HEK293 (cell line): ENCODE measurements around the gene KIR2DL4.
"Not testable (repeated sequence)": the region's sequence is repeated elsewhere in the genome, so short reads cannot be mapped to it uniquely, and the experiment has no call there.

ENCODE experiments used
- ATF2 ChIP-seq: fragments of 450-650 bp; formaldehyde crosslinking; IDR thresholded peaks from 2 replicates; pipeline ENCODE4 v1.5.1; 2016; ENCODE audit warnings: missing biosample characterization, missing genetic modification characterization, low read depth
- CTCF ChIP-seq: fragments of 450-650 bp; formaldehyde crosslinking; IDR thresholded peaks from 2 replicates; pipeline ENCODE4 v1.5.1; 2016; ENCODE audit warnings: missing biosample characterization, missing genetic modification characterization
- GLIS2 ChIP-seq: fragments of 450-650 bp; formaldehyde crosslinking; IDR thresholded peaks from 2 replicates; pipeline ENCODE4 v1.5.1; 2016; ENCODE audit warnings: missing biosample characterization, missing genetic modification characterization
- HOXD13 ChIP-seq: sonication (generic); formaldehyde crosslinking; IDR thresholded peaks from 2 replicates; pipeline ENCODE4 v1.8.0; 2022; ENCODE audit warnings: missing genetic modification reagents, borderline replicate concordance
- KLF10 ChIP-seq: fragments of 450-650 bp; IDR thresholded peaks from 2 replicates; pipeline ENCODE4 v1.5.1; 2018; ENCODE audit warnings: missing biosample characterization, mild to moderate bottlenecking, missing genetic modification characterization
- REST ChIP-seq: fragments of 450-650 bp; formaldehyde crosslinking; IDR thresholded peaks from 2 replicates; pipeline ENCODE4 v1.5.1; 2016; ENCODE audit warnings: missing biosample characterization, missing genetic modification characterization
- ZBTB1 ChIP-seq: fragments of 450-650 bp; formaldehyde crosslinking; IDR thresholded peaks from 2 replicates; pipeline ENCODE4 v1.5.1; 2016; ENCODE audit warnings: missing biosample characterization, missing genetic modification characterization
- ZBTB26 ChIP-seq: fragments of 450-650 bp; formaldehyde crosslinking; optimal IDR thresholded peaks from 2 replicates; pipeline ENCODE3; 2016; ENCODE audit warnings: missing biosample characterization, mild to moderate bottlenecking, missing genetic modification characterization
- ZNF302 ChIP-seq: fragments of 450-650 bp; formaldehyde crosslinking; IDR thresholded peaks from 2 replicates; pipeline ENCODE4 v1.5.1; 2016; ENCODE audit warnings: missing biosample characterization, missing genetic modification characterization, low read depth
- ZNF37A ChIP-seq: fragments of 450-650 bp; IDR thresholded peaks from 2 replicates; pipeline ENCODE4 v1.5.1; 2018; ENCODE audit warnings: missing biosample characterization, missing genetic modification characterization
- ZNF585B ChIP-seq: fragments of 450-650 bp; formaldehyde crosslinking; IDR thresholded peaks from 2 replicates; pipeline ENCODE4 v1.5.1; 2016; ENCODE audit warnings: missing biosample characterization, missing genetic modification characterization
- ZNF624 ChIP-seq: fragments of 450-650 bp; formaldehyde crosslinking; IDR thresholded peaks from 2 replicates; pipeline ENCODE4 v1.5.1; 2017; ENCODE audit warnings: missing biosample characterization, missing genetic modification characterization

GRCh38 chr19:54788154-54788553 lies 15.3 kb upstream of the KIR2DL4 start:
- not testable (repeated sequence) for TF ChIP-seq GLIS2 (tag by site-specific recombination); ZNF624 (tag by site-specific recombination); ZBTB26; ZNF37A (tag by site-specific recombination); CTCF (tag by site-specific recombination); ZNF585B (tag by site-specific recombination); HOXD13 (CRISPR knock-in tag); ZBTB1 (tag by site-specific recombination); ZNF302 (tag by site-specific recombination); REST (tag by site-specific recombination); ATF2 (tag by site-specific recombination); KLF10 (tag by site-specific recombination)
